GM18909 (cell line): Measurements from ENCODE around the gene LY6G5C.
"Not testable (repeated sequence)": the region's sequence is repeated elsewhere in the genome, so short reads cannot be mapped to it uniquely, and the experiment has no call there.

ENCODE experiments used
- ATAC-seq: cut with Tn5 transposase; IDR thresholded peaks from one replicate; pipeline ENCODE4 v1.9.1; 2021; ENCODE audit warnings: mild to moderate bottlenecking; ENCODE audit not compliant: unreplicated experiment, poor library complexity

The LY6G5C gene

DNA sequence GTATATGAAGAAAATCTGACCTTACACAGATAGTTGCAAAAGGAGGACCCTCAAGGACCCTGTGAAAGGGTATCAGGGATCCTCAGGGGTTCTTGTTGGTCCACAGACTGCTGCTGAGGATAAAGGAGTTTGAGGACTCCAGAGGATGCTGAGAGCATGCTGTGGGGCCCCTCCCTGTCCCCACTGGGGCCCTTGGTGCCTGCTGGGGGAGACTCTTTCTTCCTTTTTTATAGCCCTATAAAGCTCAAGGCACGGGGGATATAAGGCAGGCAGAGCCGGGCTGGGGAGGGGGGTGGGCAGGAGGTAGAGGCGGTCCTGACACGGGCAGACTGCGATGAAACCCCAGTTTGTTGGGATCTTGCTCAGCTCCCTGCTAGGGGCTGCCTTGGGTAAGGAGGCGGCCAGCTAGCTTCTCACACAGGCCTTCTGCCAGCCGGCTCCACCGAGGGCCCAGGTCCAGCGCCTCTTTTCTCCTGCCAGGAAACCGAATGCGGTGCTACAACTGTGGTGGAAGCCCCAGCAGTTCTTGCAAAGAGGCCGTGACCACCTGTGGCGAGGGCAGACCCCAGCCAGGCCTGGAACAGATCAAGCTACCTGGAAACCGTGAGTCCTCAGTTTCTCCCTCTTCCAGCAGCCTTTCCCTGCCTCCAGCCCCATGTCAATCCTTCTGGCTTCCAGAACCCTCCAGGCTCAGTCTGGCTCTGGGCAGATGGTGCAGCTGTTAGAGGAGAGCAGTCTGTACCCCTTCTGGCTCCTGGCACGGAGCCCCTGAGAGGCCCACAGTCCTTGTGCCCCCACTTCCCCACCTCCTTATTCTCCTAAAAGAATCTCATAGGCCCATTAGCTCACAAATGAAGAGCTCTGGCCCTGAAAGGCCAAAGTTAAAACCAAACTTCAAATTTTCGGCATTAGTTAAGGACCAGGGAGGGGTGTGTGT, 34.4 kb upstream of the LY6G5C start, which contains the start of gene LY6G6D:
Gene LY6G6D, plus strand, starts transcription at position 327 of the 937 bp plus-strand sequence. Its CDS starts 8 bp downstream, at position 335.
- ATAC-seq: no peak

DNA sequence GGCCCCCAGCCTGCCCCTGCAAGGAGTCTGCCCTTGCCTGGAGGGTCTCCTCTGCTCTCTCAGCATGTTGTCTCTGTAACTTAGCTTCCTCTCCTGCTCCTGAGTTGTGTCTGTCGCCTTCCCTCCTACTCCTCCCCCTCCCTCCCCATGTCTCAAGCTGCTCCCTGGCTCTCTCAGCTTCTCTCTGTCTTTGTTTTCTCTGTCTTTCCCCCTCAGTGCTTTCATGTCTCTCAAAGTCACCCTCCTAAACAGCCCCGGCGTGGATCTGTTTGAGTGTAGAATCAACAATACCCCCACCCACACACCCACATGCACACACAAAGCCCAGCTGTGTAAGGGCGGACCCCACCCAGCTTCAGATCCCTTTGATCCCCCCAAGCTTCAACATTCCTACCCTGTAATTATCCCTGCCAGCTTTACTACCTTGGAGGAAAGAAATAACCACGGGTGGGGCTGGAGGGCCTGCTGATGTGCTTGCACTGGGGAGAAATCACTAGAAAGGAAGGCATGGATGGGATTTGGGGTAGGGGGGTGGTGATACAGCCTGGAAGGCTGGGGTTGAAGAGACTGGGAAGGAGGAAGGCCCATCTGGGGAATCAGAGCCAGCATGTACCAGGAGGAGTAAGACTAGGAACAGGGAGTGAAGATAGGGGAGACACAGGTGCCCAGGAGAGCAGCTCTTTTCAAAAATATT, 33.3 kb upstream of the LY6G5C start:
- no peak for ATAC-seq

DNA sequence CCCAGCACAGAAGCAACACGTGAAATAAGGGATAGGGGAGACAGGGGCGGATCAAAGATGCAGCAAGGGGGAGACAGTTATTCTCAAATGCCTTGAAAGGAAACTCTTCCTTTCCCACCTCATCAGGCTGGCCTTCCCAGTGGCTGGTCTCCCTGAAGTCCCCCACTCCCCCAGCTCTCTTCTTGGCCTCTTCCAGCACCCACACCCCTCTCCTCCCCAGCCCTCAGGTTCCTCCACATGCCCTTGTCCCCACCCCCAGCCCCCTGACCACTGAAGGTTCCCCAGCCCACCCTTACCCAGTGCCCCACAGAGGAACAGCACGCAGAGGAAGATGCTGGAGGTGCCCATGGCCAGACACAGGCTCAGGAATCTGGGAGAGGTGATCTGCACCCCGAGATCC, 32.6 kb upstream of the LY6G5C start:
- no peak for ATAC-seq

DNA sequence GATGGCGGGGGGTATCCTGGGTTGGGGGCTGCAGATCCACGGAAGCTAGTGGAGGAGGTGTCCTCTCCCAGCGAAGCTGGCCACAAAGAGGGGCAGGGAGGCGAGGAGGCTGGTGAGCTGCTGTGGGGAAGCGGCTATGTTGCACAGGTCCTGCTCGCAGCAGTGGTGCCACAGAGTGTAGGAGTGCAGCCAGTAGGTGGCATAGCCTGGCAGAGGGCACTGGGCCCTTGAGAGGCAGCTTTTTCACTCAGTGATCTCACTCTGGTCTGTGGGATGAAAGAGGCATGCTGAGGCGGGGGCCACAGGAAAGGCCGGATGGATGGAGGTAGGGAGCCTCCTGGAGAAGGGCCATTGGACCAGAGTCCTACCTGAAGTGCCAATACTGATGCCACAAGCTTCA, 31.4 kb upstream of the LY6G5C start:
- no peak for ATAC-seq

DNA sequence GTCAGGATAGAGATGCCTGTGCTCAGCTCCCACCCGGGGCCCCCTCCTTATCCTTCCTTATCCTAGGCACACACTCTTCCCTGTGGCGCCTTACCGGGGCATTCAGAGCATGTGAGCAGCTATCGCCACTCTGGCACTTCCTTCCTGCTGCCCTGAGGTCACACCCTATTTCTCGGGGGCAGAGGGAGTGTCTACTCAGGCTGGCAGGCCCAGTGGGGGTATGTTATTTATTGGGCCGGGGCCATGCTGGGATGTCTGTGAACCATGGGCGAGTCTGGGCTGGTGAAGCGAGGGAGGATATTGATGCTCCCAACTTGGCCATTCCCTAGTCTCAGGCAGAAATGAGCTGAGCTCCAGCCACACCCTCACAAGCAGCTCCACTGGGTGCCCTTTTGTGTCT, 30.4 kb upstream of the LY6G5C start:
- ATAC-seq: no peak

DNA sequence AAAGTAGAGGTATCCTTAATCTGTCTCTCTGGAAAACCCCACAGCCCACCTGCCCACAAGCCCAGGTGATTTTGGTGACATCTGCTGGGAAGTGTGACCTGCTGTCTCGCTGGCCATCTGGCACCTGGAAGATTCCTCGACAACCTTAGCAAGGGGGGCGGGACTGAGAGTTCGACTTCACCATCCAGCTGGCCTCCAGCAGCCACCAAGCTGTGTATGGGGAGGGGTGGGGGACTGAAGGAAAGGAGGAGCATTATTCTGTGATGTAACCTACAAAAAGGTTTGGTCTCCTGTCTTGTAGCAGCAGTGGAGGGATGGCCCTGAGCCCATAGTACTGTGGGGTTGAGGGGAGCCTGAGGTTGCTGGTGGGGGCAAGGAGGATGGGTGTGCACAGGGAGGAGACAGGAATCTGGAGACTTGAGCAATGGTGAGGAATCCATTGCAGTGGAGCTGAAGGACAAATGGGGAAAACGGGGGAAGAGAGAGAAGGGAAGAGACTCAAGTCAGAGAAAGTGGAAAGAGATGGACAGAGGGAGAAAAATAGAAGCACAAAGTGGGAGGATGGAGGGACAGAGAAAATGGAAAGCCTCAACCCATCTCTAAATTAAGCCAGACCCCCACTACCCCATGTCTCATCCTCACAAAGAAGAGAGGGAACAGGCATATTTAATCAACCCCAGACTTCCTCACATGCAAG, 29.8 kb upstream of the LY6G5C start:
- no peak for ATAC-seq

DNA sequence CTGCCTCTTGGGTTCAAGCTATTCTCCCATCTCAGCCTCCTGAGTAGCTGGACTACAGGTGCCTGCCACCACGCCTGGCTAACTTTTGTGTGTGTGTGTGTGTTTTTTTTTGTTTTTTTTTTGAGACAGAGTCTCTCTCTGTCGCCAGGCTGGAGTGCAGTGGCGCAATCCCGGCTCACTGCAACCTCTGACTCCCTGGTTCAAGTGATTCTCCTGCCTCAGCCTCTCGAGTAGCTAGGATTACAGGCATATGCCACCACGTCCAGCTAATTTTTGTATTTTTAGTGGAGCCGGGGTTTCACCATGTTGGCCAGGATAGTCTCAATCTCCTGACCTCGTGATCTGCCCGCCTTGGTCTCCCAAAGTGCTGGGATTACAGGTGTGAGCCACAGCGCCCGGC, 28.3 kb upstream of the LY6G5C start:
- ATAC-seq: not testable (repeated sequence)

DNA sequence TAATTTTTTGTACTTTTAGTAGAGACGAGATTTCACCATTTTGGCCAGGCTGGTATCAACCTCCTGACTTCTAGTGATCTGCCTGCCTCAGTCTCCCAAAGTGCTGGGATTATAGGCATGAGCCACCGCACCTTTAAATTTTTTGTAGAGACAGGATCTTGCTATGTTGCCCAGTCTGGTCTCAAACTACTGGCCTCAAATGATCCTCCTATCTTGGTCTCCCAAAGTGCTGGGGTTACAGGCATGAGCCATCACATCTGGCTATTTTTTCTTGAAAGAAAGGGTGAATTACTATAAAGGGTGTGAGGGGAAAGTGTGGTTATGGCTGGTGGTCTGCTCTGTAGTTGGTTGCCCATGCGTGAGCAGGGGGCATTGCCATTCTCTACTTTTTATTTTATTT, 27.4 kb upstream of the LY6G5C start:
- no peak for ATAC-seq

DNA sequence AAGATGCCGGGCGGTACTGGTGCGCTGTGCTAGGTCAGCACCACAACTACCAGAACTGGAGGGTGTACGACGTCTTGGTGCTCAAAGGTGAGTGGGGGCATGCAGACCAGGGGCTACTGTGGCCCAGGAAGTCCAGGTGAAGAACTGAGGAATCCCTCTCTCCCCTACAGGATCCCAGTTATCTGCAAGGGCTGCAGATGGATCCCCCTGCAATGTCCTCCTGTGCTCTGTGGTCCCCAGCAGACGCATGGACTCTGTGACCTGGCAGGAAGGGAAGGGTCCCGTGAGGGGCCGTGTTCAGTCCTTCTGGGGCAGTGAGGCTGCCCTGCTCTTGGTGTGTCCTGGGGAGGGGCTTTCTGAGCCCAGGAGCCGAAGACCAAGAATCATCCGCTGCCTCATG, 26.8 kb upstream of the LY6G5C start:
- no peak for ATAC-seq

DNA sequence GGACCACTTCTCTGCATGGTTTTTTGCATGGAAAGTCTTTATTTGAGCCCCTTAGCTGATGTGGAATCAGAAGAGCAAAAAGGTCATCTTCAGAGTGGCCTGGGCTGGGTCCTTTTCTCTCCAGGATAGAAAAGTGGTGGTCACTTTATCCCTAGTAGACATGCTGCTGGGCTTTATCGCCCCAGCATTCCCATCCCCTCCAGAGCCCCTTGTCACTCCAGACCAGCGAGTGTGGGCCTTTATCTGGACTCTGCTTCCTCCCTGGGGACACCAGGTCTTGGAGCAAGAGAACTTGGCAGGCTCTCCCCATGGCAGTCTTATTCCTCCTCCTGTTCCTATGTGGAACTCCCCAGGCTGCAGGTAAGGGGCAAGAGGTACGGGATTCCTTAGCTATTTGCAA, 25.7 kb upstream of the LY6G5C start, which contains the start of gene LY6G6F:
Gene LY6G6F, plus strand, starts transcription at position 268 of the 400 bp plus-strand sequence. Its CDS starts 41 bp downstream, at position 309.
- ATAC-seq: no peak

DNA sequence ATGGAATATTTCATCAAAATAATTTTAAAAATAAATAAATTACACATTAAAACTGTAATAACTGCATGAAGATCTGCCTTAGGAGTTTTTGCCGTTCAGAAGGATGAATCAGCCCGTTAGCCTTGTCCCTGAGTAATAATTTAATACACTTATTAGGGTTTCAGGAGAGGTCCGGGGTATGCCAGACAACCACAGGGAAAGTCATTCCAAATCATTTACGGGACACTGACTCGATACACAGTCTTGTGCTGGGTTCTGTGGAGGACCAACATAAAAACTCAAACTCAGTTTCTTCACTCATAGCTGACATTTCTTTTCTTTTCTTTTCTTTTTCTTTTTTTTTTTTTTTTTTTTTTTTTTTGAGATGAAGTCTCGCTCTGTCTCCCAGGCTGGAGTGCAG, 25.1 kb upstream of the LY6G5C start:
- ATAC-seq: no peak

DNA sequence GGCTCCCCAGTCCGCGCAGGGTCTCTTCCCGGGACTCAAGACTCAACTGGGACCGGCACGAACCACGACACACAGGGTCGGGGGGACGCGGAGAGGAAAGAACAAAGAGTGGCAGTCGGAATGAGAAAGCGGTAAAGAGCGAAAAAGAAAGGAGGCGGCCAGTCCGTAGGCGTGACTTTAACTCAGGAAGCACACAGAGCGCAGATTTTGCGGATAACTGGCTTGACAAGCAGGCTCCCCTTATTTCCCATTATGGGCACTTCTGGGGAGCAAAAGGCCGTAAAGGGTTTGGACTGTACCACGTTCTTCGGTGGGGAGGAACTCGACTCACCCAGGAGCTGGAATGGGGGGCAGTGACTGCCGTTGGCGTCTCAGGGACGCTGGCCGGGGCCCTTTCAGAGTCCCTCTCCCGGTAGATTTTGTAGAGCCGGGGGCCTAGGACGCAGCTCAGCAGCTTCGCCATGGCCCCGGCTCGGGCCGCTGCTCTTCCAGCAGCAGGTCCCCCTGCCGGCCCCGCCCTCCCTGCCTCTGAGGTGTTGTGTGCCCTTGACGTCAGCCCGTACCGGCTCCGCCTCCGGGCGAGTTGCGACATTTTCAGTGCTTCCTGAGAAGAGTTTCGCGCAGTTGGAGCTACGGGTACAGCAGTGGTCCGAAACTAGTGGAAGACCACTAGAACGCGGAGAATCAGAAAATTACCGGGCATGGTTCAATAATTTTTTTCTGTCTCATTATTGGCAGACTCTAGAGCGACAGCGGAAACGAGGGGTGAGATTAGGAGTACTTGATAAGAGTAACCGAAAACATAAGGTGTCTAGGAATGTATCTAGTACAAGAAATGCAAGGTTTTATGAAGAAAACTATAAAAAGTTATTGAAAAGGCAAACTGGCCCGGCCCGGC, 22.2 kb upstream of the LY6G5C start, which contains the start of gene ABHD16A:
Gene ABHD16A, minus strand, starts transcription at position 506 of the 898 bp plus-strand sequence. Its CDS starts 43 bp downstream, at position 463.
- ATAC-seq: peak; percentile 85

DNA sequence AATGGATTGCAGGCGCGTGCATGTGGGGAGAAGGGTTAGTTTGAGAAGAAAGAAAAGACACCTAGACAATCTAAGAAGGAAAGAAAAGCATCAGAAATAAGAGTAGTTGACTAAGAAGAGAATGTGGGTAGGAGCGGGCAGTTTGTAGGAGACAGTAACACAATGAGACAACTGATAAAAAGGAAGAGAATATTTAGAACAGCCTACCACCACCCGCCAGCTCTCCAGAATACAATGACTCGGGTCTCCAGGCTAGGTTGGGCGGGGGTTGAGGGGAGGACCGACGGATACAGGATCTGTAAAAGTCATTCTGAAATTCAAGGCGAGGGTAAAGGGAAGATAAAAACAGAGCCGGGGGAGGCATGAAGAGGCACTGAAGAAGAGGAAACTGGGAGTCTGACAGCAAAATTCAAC, 21.5 kb upstream of the LY6G5C start:
- ATAC-seq: no peak

DNA sequence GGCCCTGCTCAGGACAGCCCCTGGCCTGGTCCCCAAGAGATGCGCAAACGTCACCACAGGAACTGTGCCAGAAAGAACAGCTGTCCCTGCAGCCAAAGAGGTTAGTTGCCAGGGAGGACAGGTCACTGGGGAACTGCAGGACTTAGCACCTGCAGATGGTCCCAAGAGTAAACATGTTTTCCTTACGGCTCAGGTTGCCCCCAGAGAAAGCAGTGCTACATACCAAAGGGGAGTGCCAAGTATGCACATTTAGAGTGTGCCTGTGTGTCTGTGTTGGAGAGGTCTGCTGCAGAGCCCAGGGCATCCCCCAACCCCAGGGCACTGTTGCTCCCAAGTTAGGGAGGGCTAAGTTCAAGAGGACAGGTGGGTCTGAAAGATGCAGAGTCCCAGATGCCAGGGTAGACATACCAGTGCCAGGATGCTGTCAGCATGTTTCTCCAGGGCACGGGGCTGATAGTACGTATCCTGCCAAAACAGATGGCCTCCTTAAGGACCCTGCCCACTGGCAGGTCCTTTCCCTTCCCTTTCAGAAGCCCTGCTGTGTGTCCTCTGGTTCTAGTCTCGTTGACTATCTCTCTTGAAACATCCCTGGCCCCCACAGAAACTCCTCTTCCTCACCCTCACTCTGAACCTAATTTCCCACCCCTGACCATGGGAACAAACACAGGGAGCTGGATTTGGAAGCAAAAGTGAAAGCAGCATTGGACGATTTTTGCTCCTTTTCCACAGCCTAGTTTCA, 21.0 kb upstream of the LY6G5C start:
- no peak for ATAC-seq

DNA sequence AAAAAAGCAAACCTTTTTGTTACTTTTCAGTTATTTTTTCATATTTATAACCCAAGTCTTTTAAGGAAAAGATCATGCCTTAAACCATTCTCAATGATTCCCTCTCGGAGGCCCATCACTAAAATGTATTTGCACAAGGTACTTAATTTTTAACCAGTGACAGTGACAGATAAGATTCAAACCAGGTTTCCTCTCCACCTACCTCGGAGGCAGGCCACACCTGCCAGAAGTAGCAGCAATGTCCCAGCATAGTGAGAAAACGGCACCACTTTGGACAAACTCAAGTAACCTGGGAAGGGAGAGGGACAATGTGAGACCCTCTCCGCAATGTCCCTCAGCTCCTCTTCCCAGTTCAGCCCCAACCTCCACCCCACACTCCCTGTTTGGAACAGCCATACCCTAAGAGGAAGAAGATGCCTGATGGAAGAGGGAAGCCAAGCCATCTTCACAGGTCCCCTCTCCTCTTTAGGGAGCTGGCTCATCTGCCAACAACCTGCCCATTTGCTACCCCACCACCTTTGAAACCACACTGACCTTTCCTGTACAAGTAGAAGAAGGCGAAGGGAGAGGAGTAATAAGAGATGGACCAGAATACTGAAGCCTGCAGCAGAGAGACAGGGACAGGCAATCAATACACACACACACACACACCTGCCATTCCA, 20.0 kb upstream of the LY6G5C start:
- no peak for ATAC-seq

DNA sequence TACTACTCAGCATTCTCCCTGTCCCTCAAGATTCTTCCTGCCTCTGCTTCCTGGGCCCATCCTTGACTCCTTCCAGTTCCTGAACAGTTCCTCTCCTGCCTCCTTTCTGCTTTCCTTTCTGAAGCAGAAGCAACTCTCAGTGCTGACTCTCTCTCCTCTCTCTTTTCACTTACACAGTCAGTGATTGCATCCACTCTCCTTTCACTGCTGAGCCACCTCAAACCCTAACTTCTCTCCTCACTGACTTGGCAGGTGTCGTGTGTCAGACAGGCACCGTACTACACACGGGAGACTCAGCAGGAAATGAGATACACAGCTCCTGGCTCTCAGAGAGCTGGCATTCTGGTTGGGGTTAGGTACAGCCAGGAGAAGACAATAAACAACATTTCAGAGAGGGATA, 16.7 kb upstream of the LY6G5C start:
- ATAC-seq: no peak

DNA sequence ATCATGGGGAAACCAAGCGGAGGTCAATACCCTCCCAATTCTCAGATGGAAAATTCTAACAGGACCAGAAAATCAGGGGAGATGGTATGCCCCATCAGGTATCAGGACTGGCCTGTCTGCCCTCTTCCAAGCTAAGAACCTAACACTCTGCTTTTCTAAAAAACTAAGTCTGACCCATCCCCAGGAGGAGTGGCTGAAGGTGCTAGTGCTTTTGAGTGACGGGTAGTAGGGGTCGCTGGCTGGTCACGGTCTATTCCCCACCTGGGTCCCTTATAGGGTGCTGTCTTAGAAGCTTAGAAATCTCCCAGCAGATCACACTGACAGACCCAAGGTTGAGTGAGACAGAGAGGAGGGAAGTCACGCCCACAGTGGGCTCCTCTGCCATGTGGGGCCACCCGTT, 12.7 kb upstream of the LY6G5C start:
- ATAC-seq: no peak

DNA sequence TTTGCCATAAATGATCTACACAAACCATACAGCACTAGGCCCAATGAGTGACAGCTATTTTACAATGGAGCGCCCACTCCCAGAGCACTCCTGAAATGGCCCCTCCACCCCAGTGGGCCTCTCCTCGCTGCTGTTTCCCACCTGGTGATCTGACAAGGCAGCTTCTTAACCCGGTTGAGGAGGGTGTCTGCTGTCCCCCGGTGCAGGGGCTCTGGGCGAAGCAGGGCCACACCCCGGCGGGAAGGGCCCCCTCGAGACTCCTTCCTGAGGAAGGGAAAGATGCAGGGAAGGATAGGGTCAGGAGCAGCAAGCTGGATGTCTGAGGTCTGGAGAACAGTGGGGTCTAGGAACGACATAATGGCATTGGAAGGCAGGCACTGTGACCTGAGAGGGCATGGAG, 12.0 kb upstream of the LY6G5C start:
- ATAC-seq: no peak
